Measurements from ENCODE around the gene MEGF9.

DNA sequence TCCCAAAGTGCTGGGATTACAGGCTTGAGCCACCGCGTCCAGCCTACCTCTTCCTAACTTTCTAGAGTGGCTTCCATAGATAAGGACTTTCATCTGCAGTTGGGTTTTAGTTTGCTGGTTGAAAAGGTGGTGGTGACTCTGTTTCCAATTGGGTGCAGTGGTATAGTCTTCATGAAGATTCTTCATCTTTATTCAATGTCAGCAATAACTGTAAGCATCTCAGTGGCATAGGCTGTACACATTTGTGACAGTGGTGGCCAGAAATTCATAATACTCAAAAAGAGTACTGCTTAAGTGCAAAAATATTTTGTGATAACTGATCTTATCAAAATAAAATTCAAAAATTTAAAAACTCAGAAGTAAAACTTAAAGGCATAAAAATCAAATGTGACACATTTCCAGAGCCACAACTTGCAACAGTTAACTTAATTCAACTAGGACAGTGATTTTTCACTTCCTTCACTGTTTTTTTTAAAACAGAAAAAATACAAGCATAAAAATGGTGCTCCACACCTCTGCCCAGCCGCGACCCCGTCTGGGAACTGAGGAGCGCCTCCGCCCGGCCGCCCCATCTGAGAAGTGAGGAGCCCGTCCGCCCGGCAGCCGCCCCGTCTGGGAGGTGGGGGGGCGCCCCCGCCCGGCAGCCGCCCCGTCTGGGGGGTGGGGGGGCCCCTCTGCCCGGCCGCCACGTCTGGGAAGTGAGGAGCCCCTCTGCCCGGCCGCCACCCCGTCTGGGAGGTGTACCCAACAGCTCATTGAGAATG is 77.9 kb downstream of the MEGF9 start:
- no peak for TF ChIP-seq POLR2A (IDR thresholded peaks at IDR 0.05)
- TF ChIP-seq, protein P1, sequence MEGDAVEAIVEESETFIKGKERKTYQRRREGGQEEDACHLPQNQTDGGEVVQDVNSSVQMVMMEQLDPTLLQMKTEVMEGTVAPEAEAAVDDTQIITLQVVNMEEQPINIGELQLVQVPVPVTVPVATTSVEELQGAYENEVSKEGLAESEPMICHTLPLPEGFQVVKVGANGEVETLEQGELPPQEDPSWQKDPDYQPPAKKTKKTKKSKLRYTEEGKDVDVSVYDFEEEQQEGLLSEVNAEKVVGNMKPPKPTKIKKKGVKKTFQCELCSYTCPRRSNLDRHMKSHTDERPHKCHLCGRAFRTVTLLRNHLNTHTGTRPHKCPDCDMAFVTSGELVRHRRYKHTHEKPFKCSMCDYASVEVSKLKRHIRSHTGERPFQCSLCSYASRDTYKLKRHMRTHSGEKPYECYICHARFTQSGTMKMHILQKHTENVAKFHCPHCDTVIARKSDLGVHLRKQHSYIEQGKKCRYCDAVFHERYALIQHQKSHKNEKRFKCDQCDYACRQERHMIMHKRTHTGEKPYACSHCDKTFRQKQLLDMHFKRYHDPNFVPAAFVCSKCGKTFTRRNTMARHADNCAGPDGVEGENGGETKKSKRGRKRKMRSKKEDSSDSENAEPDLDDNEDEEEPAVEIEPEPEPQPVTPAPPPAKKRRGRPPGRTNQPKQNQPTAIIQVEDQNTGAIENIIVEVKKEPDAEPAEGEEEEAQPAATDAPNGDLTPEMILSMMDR (IDR thresholded peaks at IDR 0.05), result no peak

Measured in thyroid gland (tissue), 4 donors.